ENCODE results near the gene SV2C.

DNA sequence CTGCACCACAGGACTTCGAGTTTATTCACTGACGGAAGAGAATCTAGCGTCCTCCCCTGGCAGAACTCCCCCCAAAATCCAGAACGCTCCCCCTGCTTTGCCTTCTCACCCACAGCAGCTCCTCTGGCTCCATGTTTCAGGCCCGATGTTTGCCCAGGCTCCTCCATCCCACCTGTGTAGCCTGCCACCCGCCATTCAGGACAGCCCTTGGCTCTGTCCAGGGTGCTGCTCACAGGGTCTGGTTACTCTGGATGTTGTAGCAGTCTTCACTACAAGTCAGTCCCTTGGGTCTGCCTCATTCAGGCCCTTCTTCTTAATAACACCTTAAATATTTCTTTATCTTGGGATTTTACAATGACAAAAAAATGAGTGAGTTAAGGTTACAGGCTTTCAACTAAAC lies 41.3 kb upstream of the SV2C start:
- no peak for TF ChIP-seq FOXK2 (IDR thresholded peaks at IDR 0.05)
- TF ChIP-seq SUZ12 (IDR thresholded peaks at IDR 0.05): no peak
- no peak for TF ChIP-seq L3MBTL2 (conservative IDR thresholded peaks at IDR 0.05)
- no peak for TF ChIP-seq CTBP1 (IDR thresholded peaks at IDR 0.05; ENCODE audit: borderline replicate concordance)
- TF ChIP-seq HDGF (IDR thresholded peaks at IDR 0.05; ENCODE audit: borderline replicate concordance): no peak
- TF ChIP-seq SP1 (IDR thresholded peaks at IDR 0.05): no peak

Data from HEK293T (cell line).